HG03469 (cell line): ENCODE results near the gene SGMS2.
A peak's percentile ranks its signal among the peaks of the same experiment; 100 is the strongest.
"Not testable (repeated sequence)": the region's sequence is repeated elsewhere in the genome, so short reads cannot be mapped to it uniquely, and the experiment has no call there.

Experiments
- ATAC-seq: cut with Tn5 transposase; IDR thresholded peaks from one replicate; pipeline ENCODE4 v1.9.1; 2021; ENCODE audit warnings: mild to moderate bottlenecking, moderate library complexity, moderate number of reproducible peaks; ENCODE audit not compliant: unreplicated experiment

The SGMS2 gene

GRCh38 chr4:107906458-107907100 lies 81.8 kb downstream of the SGMS2 start:
- no peak for ATAC-seq

GRCh38 chr4:107908377-107908776 lies 83.6 kb downstream of the SGMS2 start:
- no peak for ATAC-seq

GRCh38 chr4:107913283-107913899 lies 88.7 kb downstream of the SGMS2 start:
- peak; percentile 77 for ATAC-seq

GRCh38 chr4:107915220-107915619 lies 90.5 kb downstream of the SGMS2 start:
- no peak for ATAC-seq

- no peak for ATAC-seq
Measured at GRCh38 chr4:107916623-107917022, 91.9 kb downstream of the SGMS2 start.

GRCh38 chr4:107917500-107917899 lies 92.8 kb downstream of the SGMS2 start:
- no peak for ATAC-seq

GRCh38 chr4:107922486-107923473 lies 98.0 kb downstream of the SGMS2 start:
- no peak for ATAC-seq

GRCh38 chr4:107925713-107926112 lies 101.0 kb downstream of the SGMS2 start:
- not testable (repeated sequence) for ATAC-seq

- ATAC-seq, result not testable (repeated sequence)
Measured at GRCh38 chr4:107926875-107927274, 102.1 kb downstream of the SGMS2 start.

GRCh38 chr4:107930821-107931774 lies 106.4 kb downstream of the SGMS2 start, which contains the start of gene CYP2U1:
Gene CYP2U1 (plus strand): TSS chr4:107931549. CDS start chr4:107931644, 95 bp downstream.
- peak; percentile 85 for ATAC-seq

- peak; percentile 3 for ATAC-seq
Measured at GRCh38 chr4:107931775-107932321, 107.1 kb downstream of the SGMS2 start.

- ATAC-seq, result no peak
Measured at GRCh38 chr4:107935246-107935645, 110.5 kb downstream of the SGMS2 start.

GRCh38 chr4:107937040-107937439 lies 112.3 kb downstream of the SGMS2 start:
- no peak for ATAC-seq

- ATAC-seq, result no peak
Measured at GRCh38 chr4:107939307-107939706, 114.6 kb downstream of the SGMS2 start.

GRCh38 chr4:107945809-107946208 lies 121.1 kb downstream of the SGMS2 start:
- ATAC-seq, result no peak

GRCh38 chr4:107950746-107951540 lies 126.2 kb downstream of the SGMS2 start:
- ATAC-seq, result no peak

GRCh38 chr4:107951551-107951950 lies 126.8 kb downstream of the SGMS2 start:
- ATAC-seq, result no peak

- no peak for ATAC-seq
Measured at GRCh38 chr4:107956011-107956410, 131.3 kb downstream of the SGMS2 start.
